Lower leg skin (tissue), 4 donors: ENCODE measurements around the gene FBXL15. TPM values are rescaled to one million over a fixed set of nuclear protein-coding genes. Genes with fewer than 3 reads are reported as not detected.
A peak's percentile ranks its signal among the peaks of the same experiment; 100 is the strongest.

Source experiments
- DNase-seq, 2 donors: peaks; one replicate each; pipeline ENCODE4 v3.0.0-alpha.2; 2019; ENCODE audit warnings: low spot score in 2 of 2
- H3K4me3 ChIP-seq: fragments of 200-600 bp; sonication (generic); 2 replicates; pipeline ENCODE4 v1.5.1; 2017; ENCODE audit warnings: mild to moderate bottlenecking, low read depth; ENCODE audit not compliant: poor library complexity, severe bottlenecking
- POLR2A ChIP-seq, 2 donors: fragments of 450-650 bp; IDR thresholded peaks; one replicate each; pipeline ENCODE4 v1.6.1; 2016 to 2017; ENCODE audit warnings: antibody characterized with exemption in 2 of 2, mild to moderate bottlenecking in 1 of 2, moderate library complexity in 1 of 2
- WGBS, 2 donors: methylation state at CpG; one replicate each; pipeline ENCODE4 v1.1.5; 2018; 5-methylcytosine and 5-hydroxymethylcytosine counted together
- intact Hi-C: fragments of 100-400 bp; cut with DNase I; formaldehyde crosslinking; loops from one replicate; pipeline ENCODE4 v1.15.0; 2023; ENCODE audit warnings: low total_unique reads
- total RNA-seq, 4 donors: library from RNA; depleted of rRNA; stranded (reverse); fragments of >200 nt; gene quantifications; one replicate each; pipeline ENCODE4 v1.1.0, GENCODE V29; 2016
- TF ChIP-seq, protein P1 (sequence below), 3 donors: fragments of 450-650 bp; IDR thresholded peaks; one replicate each; pipeline ENCODE4 v1.5.1; 2016; ENCODE audit warnings: antibody characterized with exemption in 3 of 3, mild to moderate bottlenecking in 3 of 3, moderate library complexity in 2 of 3

FBXL15 gene
- total RNA-seq, 4 donors from 2014 or later: 18.2 to 25.3 (median 19.1) TPM

DNA sequence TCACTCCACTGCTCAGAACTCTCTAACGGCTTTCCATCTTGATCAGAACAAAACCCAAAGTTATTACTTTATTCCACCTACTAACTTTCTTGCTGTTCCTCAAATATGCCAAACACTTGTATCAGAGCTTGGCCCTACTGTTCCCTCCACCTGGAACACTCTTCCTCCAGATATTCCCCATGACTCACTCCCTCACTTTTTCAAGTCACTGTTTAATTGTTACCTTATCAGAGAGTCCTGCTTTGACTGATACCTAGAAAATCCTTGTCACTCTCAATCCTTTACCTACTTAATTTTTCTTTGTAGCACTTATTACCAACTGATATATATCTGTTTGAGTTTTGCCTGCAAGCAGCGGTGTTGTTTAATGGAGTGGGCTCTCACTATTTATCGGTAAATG, 30.7 kb upstream of the FBXL15 start:
- TF ChIP-seq POLR2A (IDR thresholded peaks at IDR 0.05): no peak
- TF ChIP-seq, protein P1, sequence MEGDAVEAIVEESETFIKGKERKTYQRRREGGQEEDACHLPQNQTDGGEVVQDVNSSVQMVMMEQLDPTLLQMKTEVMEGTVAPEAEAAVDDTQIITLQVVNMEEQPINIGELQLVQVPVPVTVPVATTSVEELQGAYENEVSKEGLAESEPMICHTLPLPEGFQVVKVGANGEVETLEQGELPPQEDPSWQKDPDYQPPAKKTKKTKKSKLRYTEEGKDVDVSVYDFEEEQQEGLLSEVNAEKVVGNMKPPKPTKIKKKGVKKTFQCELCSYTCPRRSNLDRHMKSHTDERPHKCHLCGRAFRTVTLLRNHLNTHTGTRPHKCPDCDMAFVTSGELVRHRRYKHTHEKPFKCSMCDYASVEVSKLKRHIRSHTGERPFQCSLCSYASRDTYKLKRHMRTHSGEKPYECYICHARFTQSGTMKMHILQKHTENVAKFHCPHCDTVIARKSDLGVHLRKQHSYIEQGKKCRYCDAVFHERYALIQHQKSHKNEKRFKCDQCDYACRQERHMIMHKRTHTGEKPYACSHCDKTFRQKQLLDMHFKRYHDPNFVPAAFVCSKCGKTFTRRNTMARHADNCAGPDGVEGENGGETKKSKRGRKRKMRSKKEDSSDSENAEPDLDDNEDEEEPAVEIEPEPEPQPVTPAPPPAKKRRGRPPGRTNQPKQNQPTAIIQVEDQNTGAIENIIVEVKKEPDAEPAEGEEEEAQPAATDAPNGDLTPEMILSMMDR (IDR thresholded peaks at IDR 0.05): no peak
- H3K4me3 ChIP-seq: no peak overlapping the region
- DNase-seq: no peak
- 85 to 93% methylated on average over 3 of the region's 3 CpGs for WGBS, 2 donors
- intact Hi-C loops: loop anchor here (10.0 kb wide), 1 partner anchor 195 kb away; no protein-coding TSS in a partner anchor

DNA sequence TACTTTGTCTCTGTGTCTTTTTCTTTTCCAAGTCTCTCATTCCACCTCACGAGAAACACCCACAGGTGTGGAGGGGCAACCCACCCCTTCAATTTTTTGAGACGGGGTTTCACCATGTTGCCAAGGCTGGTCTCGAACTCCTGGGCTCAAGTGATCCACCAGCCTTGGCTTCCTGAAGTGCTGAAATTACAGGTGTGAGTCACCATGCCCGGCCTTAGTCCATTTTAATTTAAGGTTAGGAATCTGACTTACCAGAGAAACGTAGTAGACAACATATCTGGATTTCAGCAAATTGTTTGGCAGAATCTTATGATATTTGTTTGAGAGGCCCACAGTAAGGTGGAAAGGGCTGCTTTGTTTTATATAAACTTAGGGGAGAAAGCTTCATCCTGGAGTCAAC, 28.3 kb upstream of the FBXL15 start:
- no peak for DNase-seq
- intact Hi-C loops: loop anchor here (10.0 kb wide), 1 partner anchor 192 kb away; no protein-coding TSS in a partner anchor
- WGBS, 2 donors: 80 to 85% methylated on average over 5 of the region's 5 CpGs

DNA sequence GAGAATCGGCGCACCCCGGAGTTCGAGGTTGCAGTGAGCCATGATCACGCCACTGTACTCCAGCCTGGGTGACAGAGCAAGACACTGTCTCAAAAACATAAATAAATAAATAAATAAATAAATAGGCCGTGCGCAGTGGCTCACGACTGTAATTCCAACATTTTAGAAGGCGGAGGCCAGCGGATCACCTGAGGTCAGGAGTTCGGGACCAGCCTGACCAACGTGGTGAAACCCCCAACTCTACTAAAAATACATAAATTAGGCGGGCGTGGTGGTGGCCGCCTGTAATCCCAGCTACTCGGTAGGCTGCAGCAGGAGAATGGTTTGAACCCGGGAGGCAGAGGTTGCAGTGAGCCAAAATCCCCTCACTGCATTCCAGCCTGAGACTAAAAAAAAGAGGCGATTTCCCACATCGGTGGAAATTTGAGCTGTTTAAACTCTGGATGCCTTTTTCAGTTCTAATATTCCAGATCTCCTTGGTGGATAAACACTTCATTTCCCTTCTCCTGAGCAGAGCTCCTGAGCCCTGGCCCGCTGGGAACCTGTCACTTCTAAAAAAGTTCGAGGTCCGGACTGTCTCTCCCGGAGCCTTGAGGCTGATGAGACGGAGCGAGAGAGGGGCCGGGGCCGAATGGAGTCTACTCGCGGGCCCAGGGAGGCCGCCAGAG, 27.1 kb upstream of the FBXL15 start:
- peak overlapping the region; percentile 63 for H3K4me3 ChIP-seq
- intact Hi-C loops: loop anchor here (10.0 kb wide), 1 partner anchor 191 kb away; no protein-coding TSS in a partner anchor
- no peak for TF ChIP-seq POLR2A (IDR thresholded peaks at IDR 0.05)
- TF ChIP-seq, protein P1 (IDR thresholded peaks at IDR 0.05): no peak
- 29 to 32% methylated on average over 28 to 30 of the region's 30 CpGs for WGBS, 2 donors
- no peak for DNase-seq

More for the DNA sequence above, 28.3 kb upstream of the FBXL15 start:
- H3K4me3 ChIP-seq: no peak overlapping the region
- TF ChIP-seq POLR2A (IDR thresholded peaks at IDR 0.05): no peak
- TF ChIP-seq, protein P1 (IDR thresholded peaks at IDR 0.05): no peak

DNA sequence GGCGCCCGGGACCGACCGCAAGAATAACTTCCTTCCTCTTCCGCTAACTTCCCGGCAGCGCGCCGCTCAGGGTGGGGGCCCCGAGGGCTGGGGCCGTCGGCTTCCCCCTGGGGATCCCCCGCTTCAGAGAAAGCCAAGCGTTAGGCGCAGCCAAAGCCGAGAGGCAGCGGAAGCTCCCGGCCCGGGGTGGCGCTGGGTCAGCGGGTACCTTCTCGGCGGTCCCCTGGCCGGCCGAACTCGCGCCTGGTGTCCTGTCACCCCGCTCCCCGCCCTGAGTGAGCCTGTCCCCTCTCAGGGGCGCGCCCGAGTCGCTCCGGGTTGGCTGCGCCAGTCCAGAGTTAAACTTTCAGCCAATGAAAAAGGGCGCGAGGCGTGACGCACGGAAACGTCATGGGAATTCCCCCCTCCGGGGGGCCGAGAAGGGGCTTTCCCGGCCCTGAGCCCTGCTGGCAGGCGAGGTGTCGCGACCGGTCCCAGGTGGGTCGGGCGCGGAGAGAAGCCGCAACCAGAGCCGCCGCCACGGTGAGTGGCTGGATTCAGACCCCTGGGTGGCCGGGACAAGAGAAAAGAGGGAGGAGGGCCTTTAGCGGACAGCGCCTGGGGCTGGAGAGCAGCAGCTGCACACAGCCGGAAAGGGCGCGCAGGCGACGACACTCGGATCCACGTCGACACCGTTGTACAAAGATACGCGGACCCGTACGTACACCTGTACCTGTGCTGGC, 26.4 kb upstream of the FBXL15 start:
- TF ChIP-seq POLR2A (IDR thresholded peaks at IDR 0.05): no peak
- TF ChIP-seq, protein P1 (IDR thresholded peaks at IDR 0.05): peak in 1 of 3 donors; percentile 93
- intact Hi-C loops: loop anchor here (10.0 kb wide), 1 partner anchor 191 kb away; no protein-coding TSS in a partner anchor
- 0 to 1% methylated on average over 43 to 62 of the region's 71 CpGs for WGBS, 2 donors
- peak overlapping the region; percentile 63 for H3K4me3 ChIP-seq
- DNase-seq: peak; percentile 91 to 99

DNA sequence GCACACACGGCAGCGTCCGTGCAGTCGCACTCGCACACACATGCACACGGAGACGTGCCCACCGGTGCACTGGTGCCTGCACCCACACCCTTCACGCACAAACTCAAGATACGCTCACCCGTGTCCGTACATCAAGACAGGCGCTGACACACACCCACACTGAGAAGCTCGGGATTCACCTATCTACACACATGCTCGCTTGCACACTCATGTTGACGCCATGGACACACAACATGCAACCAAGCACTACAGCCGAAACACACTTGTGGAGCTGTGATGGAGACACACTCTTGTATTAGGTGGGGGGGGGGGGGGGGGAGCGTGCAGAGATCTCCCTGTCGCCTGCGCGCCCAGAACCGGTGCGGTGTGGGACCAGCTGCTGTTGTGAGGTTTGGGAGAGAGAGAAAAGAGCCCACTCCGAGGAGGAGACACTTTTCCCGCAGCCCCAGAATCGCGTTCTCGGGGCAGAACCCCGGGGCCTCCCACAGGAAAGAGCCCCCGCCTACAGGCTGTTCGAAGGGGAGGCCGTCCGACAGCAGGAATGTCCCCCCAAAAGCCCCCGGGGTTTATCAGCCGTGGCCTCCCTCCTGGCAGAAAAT, 25.7 kb upstream of the FBXL15 start:
- no peak for DNase-seq
- intact Hi-C loops: loop anchor here (10.0 kb wide), 1 partner anchor 190 kb away; no protein-coding TSS in a partner anchor
- H3K4me3 ChIP-seq: peak overlapping the region; percentile 63
- TF ChIP-seq, protein P1 (IDR thresholded peaks at IDR 0.05): no peak
- no peak for TF ChIP-seq POLR2A (IDR thresholded peaks at IDR 0.05)
- WGBS, 2 donors: 0% methylated on average over 30 to 33 of the region's 35 CpGs
